NCI-H1436 treated with DMSO at 0.1 percent for 48 hours (cell line): ENCODE results near the gene CRB2.

Experiments used
- DNase-seq: peaks from one replicate; lab custom pipeline; 2025; lab: John Stamatoyannopoulos, UW

The CRB2 gene

DNA sequence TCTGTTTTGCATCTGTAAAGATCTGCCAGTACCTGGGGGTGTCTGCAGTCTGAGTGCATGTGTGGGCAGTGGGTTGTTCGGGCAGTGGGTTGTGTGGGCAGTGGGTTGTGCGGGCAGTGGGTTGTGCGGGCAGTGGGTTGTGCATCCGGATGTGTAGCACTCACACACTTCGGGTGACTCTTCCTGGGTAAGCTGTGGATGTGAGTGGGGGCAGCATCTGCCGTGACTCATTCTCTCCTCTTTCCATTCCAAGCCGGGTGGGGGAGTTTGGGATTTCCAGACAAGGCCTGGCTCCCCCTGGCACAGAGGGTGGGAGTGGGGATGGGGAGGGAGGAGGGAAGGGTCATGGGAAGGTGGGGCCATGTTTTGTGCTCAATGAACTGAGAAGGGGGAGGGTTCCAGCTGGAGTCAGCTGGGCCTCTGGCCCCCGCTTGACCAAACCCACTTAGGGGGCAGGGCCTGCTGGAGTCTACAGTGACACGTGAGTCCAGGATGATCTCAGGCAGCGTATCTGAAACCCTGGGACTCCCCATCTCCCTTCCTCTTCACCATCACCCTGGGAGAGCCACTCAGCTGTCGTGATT is 8.3 kb downstream of the CRB2 start:
- no peak for DNase-seq

DNA sequence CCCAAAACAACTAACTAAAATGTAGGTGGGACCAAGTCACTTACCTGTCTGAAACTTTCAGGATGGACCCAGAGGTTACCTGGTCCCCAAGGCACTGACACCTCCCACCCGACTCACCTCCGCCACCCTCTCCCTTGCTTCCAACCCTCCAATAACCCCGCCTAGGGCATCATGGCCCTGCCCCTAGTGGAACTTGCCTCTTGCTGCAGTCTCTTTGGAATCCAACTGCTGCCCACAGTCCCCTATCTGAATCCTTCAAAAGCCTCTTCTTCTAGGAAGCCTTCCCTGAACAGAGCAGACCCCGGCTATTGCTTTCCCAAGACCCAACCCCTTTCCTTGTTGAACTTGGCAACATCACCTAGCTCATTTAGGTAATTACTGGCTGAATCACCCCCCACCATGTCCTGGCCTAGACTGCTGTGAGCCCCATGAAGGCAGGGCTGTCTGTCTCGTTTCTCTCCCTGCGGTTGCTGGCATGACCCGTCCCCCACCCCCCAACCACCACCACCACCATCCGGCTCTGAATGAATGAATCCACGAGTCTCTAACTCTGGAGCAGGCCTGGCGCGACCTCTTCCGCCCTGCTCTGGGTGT is 9.4 kb downstream of the CRB2 start:
- DNase-seq, result no peak

GRCh38 chr9:123365881-123366528 is 10.0 kb downstream of the CRB2 start:
- no peak for DNase-seq

DNA sequence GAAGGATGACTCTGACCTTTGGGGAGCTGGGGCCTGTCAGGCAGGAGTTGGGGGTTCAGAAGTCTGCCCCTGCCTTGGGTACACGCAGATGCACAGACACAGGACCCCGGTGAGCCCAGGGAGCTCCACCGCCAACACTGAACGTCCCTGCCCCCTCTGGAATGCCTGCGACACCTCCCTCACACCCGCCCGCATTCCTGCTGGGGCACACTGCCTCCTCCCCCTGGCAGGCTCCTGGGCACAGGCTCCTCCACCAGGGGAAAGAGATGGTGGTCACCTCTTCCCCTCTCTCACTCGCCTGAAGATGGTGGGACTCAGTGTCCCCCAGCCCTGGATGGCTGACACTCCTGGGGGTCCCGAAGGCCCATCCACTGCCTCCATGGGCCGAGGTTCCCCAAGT is 12.0 kb downstream of the CRB2 start:
- DNase-seq, result no peak

GRCh38 chr9:123368536-123369153 is 12.6 kb downstream of the CRB2 start:
- no peak for DNase-seq

DNA sequence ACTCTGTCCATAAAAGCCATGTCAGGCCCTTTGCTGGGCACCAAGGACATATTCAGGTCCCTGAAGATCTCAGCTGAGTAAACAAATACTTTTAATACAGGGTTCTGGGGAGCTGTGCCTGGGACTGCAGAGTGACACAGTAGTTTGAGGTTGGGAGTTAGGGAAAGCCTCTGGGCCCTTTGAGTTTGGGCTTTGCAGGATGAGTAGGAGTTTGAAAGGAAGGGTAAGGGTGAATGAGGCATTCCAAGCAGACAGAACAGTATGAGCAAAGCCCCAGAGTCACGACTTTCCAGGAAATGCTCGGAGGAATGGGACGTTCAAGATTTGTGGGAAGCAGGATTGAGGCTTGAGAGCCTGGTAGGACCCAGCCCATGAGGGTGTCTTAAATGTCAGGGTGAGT is 13.3 kb downstream of the CRB2 start:
- no peak for DNase-seq

GRCh38 chr9:123370108-123370507 is 14.1 kb downstream of the CRB2 start:
- DNase-seq, result no peak

GRCh38 chr9:123370526-123371227 is 14.7 kb downstream of the CRB2 start:
- DNase-seq, result no peak

DNA sequence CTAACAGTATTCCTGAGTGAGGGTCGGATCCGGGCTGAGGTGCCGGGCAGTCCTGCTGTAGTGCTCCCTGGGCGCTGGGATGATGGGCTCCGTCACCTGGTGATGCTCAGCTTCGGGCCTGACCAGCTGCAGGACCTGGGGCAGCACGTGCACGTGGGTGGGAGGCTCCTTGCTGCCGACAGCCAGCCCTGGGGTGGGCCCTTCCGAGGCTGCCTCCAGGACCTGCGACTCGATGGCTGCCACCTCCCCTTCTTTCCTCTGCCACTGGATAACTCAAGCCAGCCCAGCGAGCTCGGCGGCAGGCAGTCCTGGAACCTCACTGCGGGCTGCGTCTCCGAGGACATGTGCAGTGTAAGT is 15.2 kb downstream of the CRB2 start:
- no peak for DNase-seq

GRCh38 chr9:123371805-123372590 is 16.0 kb downstream of the CRB2 start:
- DNase-seq, result no peak

GRCh38 chr9:123372766-123373446 is 16.9 kb downstream of the CRB2 start:
- no peak for DNase-seq

GRCh38 chr9:123373447-123373923 is 17.5 kb downstream of the CRB2 start:
- DNase-seq, result no peak

- no peak for DNase-seq
Observed at GRCh38 chr9:123373946-123374345, 17.9 kb downstream of the CRB2 start.

GRCh38 chr9:123375469-123376132 is 19.6 kb downstream of the CRB2 start:
- DNase-seq, result no peak

DNA sequence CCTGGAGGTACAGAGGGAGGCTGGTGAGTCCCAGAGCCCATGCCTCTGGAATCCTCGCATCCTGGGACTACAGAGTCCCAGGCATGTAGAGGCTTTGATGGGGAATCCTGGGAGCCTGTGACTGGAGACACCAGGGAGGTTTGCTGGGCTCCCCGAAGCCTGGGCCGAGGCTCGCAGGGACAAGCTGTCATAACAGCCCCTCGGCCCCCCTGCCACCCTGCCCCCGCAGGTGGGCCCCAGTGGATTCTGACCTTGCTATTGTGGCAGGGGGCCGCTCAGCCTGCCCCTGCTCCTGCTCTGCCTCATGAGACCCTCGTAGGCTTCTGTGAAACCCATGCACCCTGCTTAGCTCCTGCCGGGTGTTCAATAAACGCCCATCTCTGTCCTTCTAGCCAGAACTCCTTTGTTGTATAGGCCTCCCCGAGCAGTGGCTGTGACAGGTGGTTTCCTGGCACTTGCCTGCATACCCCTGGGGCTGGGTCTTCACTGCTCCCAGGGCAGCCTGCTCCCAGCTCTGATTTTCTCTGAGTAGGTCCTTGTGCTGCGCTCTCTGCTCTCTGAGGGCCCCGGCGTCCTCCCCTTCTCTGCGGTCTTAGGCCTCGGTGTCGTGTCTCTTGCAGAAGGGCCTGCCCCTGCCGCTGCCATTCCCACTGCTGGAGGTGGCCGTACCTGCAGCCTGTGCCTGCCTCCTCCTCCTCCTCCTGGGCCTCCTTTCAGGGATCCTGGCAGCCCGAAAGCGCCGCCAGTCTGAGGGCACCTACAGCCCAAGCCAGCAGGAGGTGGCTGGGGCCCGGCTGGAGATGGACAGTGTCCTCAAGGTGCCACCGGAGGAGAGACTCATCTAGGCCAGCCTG is 20.4 kb downstream of the CRB2 start:
- no peak for DNase-seq

DNA sequence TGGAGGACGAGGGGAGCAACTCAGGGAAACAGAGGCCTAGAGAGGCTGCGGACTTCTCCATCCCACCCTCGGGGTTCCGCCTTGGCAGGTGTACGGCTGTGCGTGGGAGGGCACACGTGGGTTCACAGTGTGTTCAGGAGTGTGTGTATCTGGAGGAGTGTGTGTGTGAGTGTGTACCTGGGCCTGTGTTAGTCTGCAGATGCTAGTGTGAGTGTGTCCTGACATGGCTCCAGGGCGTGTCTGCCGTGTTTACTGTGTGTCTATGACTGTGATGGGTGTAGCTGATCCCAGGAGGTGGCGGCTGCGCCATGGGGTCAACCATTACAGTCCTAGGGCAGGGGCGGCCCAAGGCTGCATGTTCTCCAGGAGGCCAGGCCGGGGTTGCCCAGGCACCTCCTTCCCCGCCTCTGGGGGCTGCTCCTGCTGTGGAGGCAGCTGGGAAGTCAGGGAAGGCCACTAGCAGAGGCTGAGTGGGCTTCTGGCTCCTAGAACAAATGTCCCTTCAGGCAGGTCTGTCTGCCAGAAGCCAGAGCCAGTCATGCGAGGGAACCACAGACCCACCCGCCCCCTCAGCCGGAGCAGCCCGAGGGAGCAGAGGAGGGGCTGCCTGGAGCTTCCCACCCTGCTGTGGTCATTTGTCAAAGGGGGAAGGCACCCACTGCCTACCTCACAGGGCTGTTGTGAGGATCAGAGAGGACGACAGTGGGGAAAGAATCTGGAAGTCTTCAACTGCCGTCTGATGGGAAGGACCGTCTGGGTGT is 21.4 kb downstream of the CRB2 start:
- no peak for DNase-seq

- no peak for DNase-seq
Observed at GRCh38 chr9:123378025-123378424, 22.0 kb downstream of the CRB2 start.

DNA sequence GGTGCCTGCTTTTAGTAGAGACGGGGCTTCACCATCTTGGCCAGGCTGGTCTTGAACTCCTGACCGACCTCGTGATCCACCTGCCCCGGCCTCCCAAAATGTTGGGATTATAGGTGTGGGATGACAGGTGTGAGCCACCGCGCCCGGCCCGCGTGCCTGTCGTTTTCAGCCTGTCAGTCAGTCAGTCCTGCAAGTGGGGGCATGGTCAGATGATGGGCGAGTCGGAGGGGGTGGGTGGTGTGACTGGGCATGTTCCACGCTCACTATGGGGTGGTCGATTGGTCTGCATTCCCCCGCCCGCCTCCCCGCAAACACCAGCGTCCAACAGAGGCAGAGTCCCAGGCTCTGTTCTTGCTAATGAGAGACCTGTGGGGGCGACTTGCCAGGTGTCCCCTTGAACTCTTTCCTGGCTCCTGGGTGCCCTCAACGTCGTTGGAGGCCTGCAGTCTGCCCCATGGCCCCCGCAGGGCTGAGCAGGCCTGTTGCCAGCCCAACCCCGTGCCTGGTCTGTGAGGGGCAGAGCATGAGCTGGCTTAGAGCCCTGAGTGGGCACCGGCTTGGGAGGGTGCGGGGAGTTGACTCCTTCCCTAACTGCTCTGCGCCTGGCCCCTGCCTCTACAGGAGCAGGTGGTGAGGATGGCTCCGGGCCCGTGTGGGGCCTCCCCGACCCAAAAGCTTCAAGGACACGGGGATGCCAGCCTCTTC is 23.1 kb downstream of the CRB2 start:
- DNase-seq, result no peak
